ENCODE measurements around the gene CGB1. TPM values are rescaled to one million over a fixed set of nuclear protein-coding genes. Genes with fewer than 3 reads are reported as not detected.

CGB1 gene
- total RNA-seq, 1 experiment from 2014 or later, result not detected

GRCh38 chr19:48985711-48986110 lies 51.0 kb downstream of the CGB1 start:
- no peak for TF ChIP-seq CTCF (conservative IDR thresholded peaks at IDR 0.05)
- H3K27me3 ChIP-seq (ENCODE audit: insufficient read depth, low read length), result no peaks in the 10 kb centered on the region
- H2AK5ac ChIP-seq (ENCODE audit: insufficient read length, low read length), result no peak overlapping the region
- Mint-ChIP-seq H3K36me3 (ENCODE audit: insufficient read depth in 1 of 3, low read depth in 3 of 3) (peaks cover 29 to 72% (median 67%) of the 10 kb centered on the region in 3 experiments), H3K9me3 (no peaks in the 10 kb centered on the region; a peak in 1 of 5 replicates), H3K27ac (no peak overlapping the region), H3K4me3 (no peak overlapping the region), H3K4me1 (peaks cover 8% of the 10 kb centered on the region in 2 experiments), H3K27me3 (ENCODE audit: low read depth) (no peaks in the 10 kb centered on the region)
- H4K91ac ChIP-seq (ENCODE audit: insufficient read length, low read depth, low read length), result no peak overlapping the region
- H3K4me1 ChIP-seq (ENCODE audit: insufficient read depth, low read length), result no peaks in the 10 kb centered on the region
- H2BK20ac ChIP-seq (ENCODE audit: low read depth, low read length, poor library complexity, severe bottlenecking), result no peak overlapping the region
- no peak overlapping the region for H3K18ac ChIP-seq (ENCODE audit: insufficient read length, low read depth, low read length)
- no peak overlapping the region for H3K4me2 ChIP-seq (ENCODE audit: insufficient read depth, insufficient read length, low read length)
- H3K14ac ChIP-seq (ENCODE audit: insufficient read depth, low read length), result no peak overlapping the region
- H3K4ac ChIP-seq (ENCODE audit: low read depth, low read length), result no peak overlapping the region
- WGBS (ENCODE audit: extremely low coverage, insufficient read length, low lambda C conversion rate), result no CpG with 5 or more reads among the region's 13 CpGs
- H2BK12ac ChIP-seq (ENCODE audit: insufficient read length, low read depth, low read length), result no peak overlapping the region
- no peak overlapping the region for H4K8ac ChIP-seq (replicated peaks; ENCODE audit: insufficient read length, low read depth, low read length)
- H2BK15ac ChIP-seq (ENCODE audit: low read depth, low read length), result no peak overlapping the region
- H4K5ac ChIP-seq (ENCODE audit: insufficient read length, low read depth, low read length), result no peak overlapping the region
- no peak overlapping the region for H3T11ph ChIP-seq (ENCODE audit: low read length)
- no peak overlapping the region for H3K27ac ChIP-seq (ENCODE audit: insufficient read length, low read depth, low read length)
- H2AFZ ChIP-seq (ENCODE audit: low read length), result no peak overlapping the region
- no peaks in the 10 kb centered on the region for H4K20me1 ChIP-seq (ENCODE audit: control insufficient read depth, insufficient read depth, insufficient read length)
- H3K56ac ChIP-seq (ENCODE audit: insufficient read length, low read depth, low read length), result no peak overlapping the region
- H3K23ac ChIP-seq (ENCODE audit: insufficient read length, low read depth, low read length), result no peak overlapping the region
- H2BK5ac ChIP-seq (ENCODE audit: insufficient read length, low read length), result no peak overlapping the region
- H3K79me2 ChIP-seq (ENCODE audit: insufficient read depth, low read length), result no peaks in the 10 kb centered on the region
- DNase-seq, result no peak
- no peaks in the 10 kb centered on the region for H3K9me3 ChIP-seq (ENCODE audit: control insufficient read depth, low read depth, low read length)
- no peak overlapping the region for H2BK120ac ChIP-seq (ENCODE audit: low read depth, low read length, poor library complexity, severe bottlenecking)
- no peaks in the 10 kb centered on the region for H3K23me2 ChIP-seq (ENCODE audit: insufficient read length, low read depth, low read length, poor library complexity, severe bottlenecking)
- no peaks in the 10 kb centered on the region for H3K79me1 ChIP-seq (ENCODE audit: insufficient read depth, low read depth, low read length, poor library complexity, severe bottlenecking)
- H3K9ac ChIP-seq (ENCODE audit: extremely low read depth, insufficient read length, low read length), result no peak overlapping the region

Small RNA genes within 50 kb of the gene (microRNA-seq; reads per million reads assigned to microRNA genes)
- not detected for gene MIR6798 (ENCODE audit: borderline microRNAs expressed)

Other genes with a start within 250 kb of the CGB1 start
- 30.6 and 32.7 TPM in 2 replicates for gene BCAT2, start 225.9 kb downstream of the CGB1 start, total RNA-seq (2021)
- gene HSD17B14, start 200.4 kb downstream of the CGB1 start, total RNA-seq (2021), result 11.2 and 11.6 TPM in 2 replicates
- gene PLEKHA4, start 168.3 kb downstream of the CGB1 start, total RNA-seq (2021), result 14.3 and 15.3 TPM in 2 replicates
- 17.2 and 17.5 TPM in 2 replicates for gene PPP1R15A, start 164.5 kb downstream of the CGB1 start, total RNA-seq (2021)
- gene TULP2, start 138.2 kb downstream of the CGB1 start, total RNA-seq (2021), result 0.94 and 1.0 TPM in 2 replicates
- 125 and 131 TPM in 2 replicates for gene NUCB1, start 136.6 kb downstream of the CGB1 start, total RNA-seq (2021)
- 1.4 and 2.0 TPM in 2 replicates for gene DHDH, start 103.2 kb downstream of the CGB1 start, total RNA-seq (2021)
- 310 and 315 TPM in 2 replicates for gene BAX, start 82.0 kb downstream of the CGB1 start, total RNA-seq (2021)
- 1,244 and 1,245 TPM in 2 replicates for gene FTL, start 71.6 kb downstream of the CGB1 start, total RNA-seq (2021)
- 44.3 and 45.6 TPM in 2 replicates for gene GYS1, start 43.6 kb downstream of the CGB1 start, total RNA-seq (2021)
- gene RUVBL2, start 43.0 kb downstream of the CGB1 start, total RNA-seq (2021), result 130 and 134 TPM in 2 replicates
- gene LHB, start 19.8 kb downstream of the CGB1 start, total RNA-seq (2021), result not detected in 2 replicates
- 0.46 TPM in 1 of 2 replicates, not detected in the other for gene CGB3, start 12.6 kb downstream of the CGB1 start, total RNA-seq (2021)
- 0.55 and 0.77 TPM in 2 replicates for gene CGB2, start 5.0 kb downstream of the CGB1 start, total RNA-seq (2021)
- not detected in 2 replicates for gene CGB5, start 7.0 kb upstream of the CGB1 start, total RNA-seq (2021)
- 0.39 TPM in 1 of 2 replicates, not detected in the other for gene CGB8, start 12.2 kb upstream of the CGB1 start, total RNA-seq (2021)
- 1.2 TPM in 2 replicates for gene CGB7, start 20.9 kb upstream of the CGB1 start, total RNA-seq (2021)
- gene NTF4, start 27.9 kb upstream of the CGB1 start, total RNA-seq (2021), result 2.1 and 2.3 TPM in 2 replicates
- 0.04 TPM in 2 replicates for gene KCNA7, start 35.8 kb upstream of the CGB1 start, total RNA-seq (2021)
- gene SNRNP70, start 48.6 kb upstream of the CGB1 start, total RNA-seq (2021), result 292 and 295 TPM in 2 replicates
- gene LIN7B, start 77.5 kb upstream of the CGB1 start, total RNA-seq (2021), result 3.5 and 4.2 TPM in 2 replicates
- gene C19orf73, start 82.2 kb upstream of the CGB1 start, total RNA-seq (2021), result 0.72 and 1.1 TPM in 2 replicates
- gene PPFIA3, start 82.6 kb upstream of the CGB1 start, total RNA-seq (2021), result 18.8 and 19.1 TPM in 2 replicates
- gene HRC, start 118.5 kb upstream of the CGB1 start, total RNA-seq (2021), result 1.8 and 1.9 TPM in 2 replicates
- 6.9 and 7.2 TPM in 2 replicates for gene TRPM4, start 120.9 kb upstream of the CGB1 start, total RNA-seq (2021)

Data from H9 (cell line).